Panc1 (cell line): ENCODE data around the gene C16orf89. TPM values are rescaled to one million over a fixed set of nuclear protein-coding genes. Genes with fewer than 3 reads are reported as not detected.

ENCODE experiments used
- ATAC-seq: fragments of 200-7000 bp; cut with Tn5 transposase; 2 replicates; pipeline ENCODE4 v1.9.1; 2020; ENCODE audit warnings: mild to moderate bottlenecking, moderate library complexity
- BruUV-seq: library from RNA; stranded (reverse); fragments of 400-500 nt; replicated peaks from 2 replicates; lab custom pipeline; 2021; lab: Mats Ljungman, UMichigan
- CTCF ChIA-PET: fragments of 300-600 bp; sonication (Branson Sonifier 250); formaldehyde crosslinking; loops from one replicate; lab custom pipeline; 2022; ENCODE audit warnings: antibody characterized with exemption; lab: Charles Lee
- POLR2A ChIA-PET: fragments of 300-600 bp; sonication (Branson Sonifier 250); formaldehyde crosslinking; loops from one replicate; lab custom pipeline; 2022; ENCODE audit warnings: antibody characterized with exemption; lab: Charles Lee
- DNase-seq: peaks from one replicate; pipeline ENCODE4 v3.0.0-alpha.2; 2010; ENCODE audit warnings: low read depth, low spot score
- H3K27ac ChIP-seq: 2 replicates; pipeline ENCODE4 v1.5.1; 2011; ENCODE audit warnings: mild to moderate bottlenecking, low read length, inconsistent platforms
- H3K27me3 ChIP-seq: fragments of 200-500 bp; sonication (Bioruptor generic); 2 replicates; pipeline ENCODE4 v1.6.0; 2014; ENCODE audit warnings: low read length, inconsistent platforms; ENCODE audit not compliant: control insufficient read depth, insufficient read depth
- H3K36me3 ChIP-seq: fragments of 200-500 bp; sonication (Bioruptor generic); 2 replicates; pipeline ENCODE4 v1.5.1; 2014; ENCODE audit warnings: inconsistent platforms, mild to moderate bottlenecking, low read length, moderate library complexity; ENCODE audit not compliant: control insufficient read depth, insufficient read depth
- H3K4me1 ChIP-seq: 2 replicates; pipeline ENCODE4 v1.5.1; 2011; ENCODE audit warnings: inconsistent platforms, mild to moderate bottlenecking, low read length, moderate library complexity; ENCODE audit not compliant: control insufficient read depth, insufficient read depth
- H3K4me3 ChIP-seq, 2 experiments: 2 replicates each; pipeline ENCODE4 v1.5.1; 2011 to 2012; ENCODE audit warnings: low read depth in 2 of 2, low read length in 2 of 2, mild to moderate bottlenecking in 2 of 2, inconsistent platforms in 1 of 2, moderate library complexity in 1 of 2
- H3K9me3 ChIP-seq: fragments of 200-500 bp; sonication (Bioruptor generic); 2 replicates; pipeline ENCODE4 v1.5.1; 2014; ENCODE audit warnings: low read depth, mild to moderate bottlenecking, inconsistent platforms, low read length, moderate library complexity; ENCODE audit not compliant: control insufficient read depth, insufficient read depth
- POLR2AphosphoS5 ChIP-seq: IDR thresholded peaks from 2 replicates; pipeline ENCODE4 v1.6.1; 2012; ENCODE audit warnings: mild to moderate bottlenecking, low read depth, low read length, moderate library complexity
- REST ChIP-seq, 2 experiments: IDR thresholded peaks; 2 replicates each; pipeline ENCODE4 v1.6.1; 2011 to 2012; ENCODE audit warnings: low read depth in 2 of 2, control low read depth in 1 of 2, low read length in 1 of 2, mild to moderate bottlenecking in 1 of 2, moderate library complexity in 1 of 2; ENCODE audit not compliant: insufficient read depth in 1 of 2
- SIN3A ChIP-seq: IDR thresholded peaks from 2 replicates; pipeline ENCODE4 v1.6.1; 2012; ENCODE audit warnings: low read depth, mild to moderate bottlenecking, low read length, moderate library complexity, borderline replicate concordance; ENCODE audit not compliant: insufficient read depth
- TCF7L2 ChIP-seq: IDR thresholded peaks from 2 replicates; pipeline ENCODE4 v1.6.1; 2011; ENCODE audit warnings: mild to moderate bottlenecking, low read depth, low read length, inconsistent platforms
- in situ Hi-C: cut with HindIII; loops from 2 replicates; pipeline ENCODE4 v1.10.0; 2016; ENCODE audit warnings: low sequenced_read_pairs, low pct_unique_long_range_greater_than_20kb
- intact Hi-C: fragments of 100-400 bp; cut with micrococcal nuclease; formaldehyde crosslinking; loops from one replicate; pipeline ENCODE4 v1.10.0; 2022; ENCODE audit not compliant: unreplicated experiment
- total RNA-seq: library from RNA; stranded (reverse); gene quantifications from one replicate; pipeline ENCODE4 v1.2.1, GENCODE V29; 2021; ENCODE audit not compliant: unreplicated experiment
- TF ChIP-seq, protein P1 (sequence below): fragments of 450-650 bp; IDR thresholded peaks from 2 replicates; pipeline ENCODE4 v1.5.1; 2017; ENCODE audit warnings: mild to moderate bottlenecking

Gene C16orf89
- total RNA-seq, 1 experiment from 2014 or later: not detected

DNA sequence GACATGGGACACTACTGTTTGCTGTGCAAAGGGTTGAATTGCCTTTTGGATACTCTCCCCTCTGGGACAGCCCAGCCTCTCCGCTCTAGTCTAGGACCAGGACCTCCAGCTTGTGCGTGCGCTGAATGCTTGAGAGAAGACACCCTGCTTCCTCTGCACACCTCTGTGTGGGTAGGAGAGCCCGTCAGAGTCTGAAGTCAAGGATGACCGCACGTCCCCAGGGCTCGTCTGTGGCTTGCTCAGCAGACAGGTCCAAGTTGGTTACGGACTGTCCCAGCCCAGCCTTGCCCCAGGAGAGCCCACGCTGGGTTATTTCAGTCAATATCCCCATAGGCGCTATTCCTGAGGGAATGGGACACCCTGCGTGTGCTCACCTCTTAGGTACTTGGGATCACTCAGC is 3.7 kb downstream of the C16orf89 start:
- ATAC-seq (no peak), DNase-seq (no peak)
- Histone ChIP-seq H3K9me3 (no peaks in the 10 kb centered on the region), H3K27ac (no peak overlapping the region), H3K4me3 (no peak overlapping the region), H3K36me3 (no peaks in the 10 kb centered on the region), H3K27me3 (no peaks in the 10 kb centered on the region; the same call in 1 of the 2 replicates), H3K4me1 (no peaks in the 10 kb centered on the region)
- BruUV-seq: no TSS peak
- CTCF ChIA-PET: no interaction called here
- in situ Hi-C loops (no loop called here), intact Hi-C loops (no loop called here)
- TF ChIP-seq POLR2AphosphoS5 (no peak), REST (IDR thresholded peaks at IDR 0.05; ENCODE audit: insufficient read depth in 1 of 2, low read depth in 2 of 2, low read length in 1 of 2) (no peak), TCF7L2 (no peak), SIN3A (no peak)
- TF ChIP-seq, protein P1, sequence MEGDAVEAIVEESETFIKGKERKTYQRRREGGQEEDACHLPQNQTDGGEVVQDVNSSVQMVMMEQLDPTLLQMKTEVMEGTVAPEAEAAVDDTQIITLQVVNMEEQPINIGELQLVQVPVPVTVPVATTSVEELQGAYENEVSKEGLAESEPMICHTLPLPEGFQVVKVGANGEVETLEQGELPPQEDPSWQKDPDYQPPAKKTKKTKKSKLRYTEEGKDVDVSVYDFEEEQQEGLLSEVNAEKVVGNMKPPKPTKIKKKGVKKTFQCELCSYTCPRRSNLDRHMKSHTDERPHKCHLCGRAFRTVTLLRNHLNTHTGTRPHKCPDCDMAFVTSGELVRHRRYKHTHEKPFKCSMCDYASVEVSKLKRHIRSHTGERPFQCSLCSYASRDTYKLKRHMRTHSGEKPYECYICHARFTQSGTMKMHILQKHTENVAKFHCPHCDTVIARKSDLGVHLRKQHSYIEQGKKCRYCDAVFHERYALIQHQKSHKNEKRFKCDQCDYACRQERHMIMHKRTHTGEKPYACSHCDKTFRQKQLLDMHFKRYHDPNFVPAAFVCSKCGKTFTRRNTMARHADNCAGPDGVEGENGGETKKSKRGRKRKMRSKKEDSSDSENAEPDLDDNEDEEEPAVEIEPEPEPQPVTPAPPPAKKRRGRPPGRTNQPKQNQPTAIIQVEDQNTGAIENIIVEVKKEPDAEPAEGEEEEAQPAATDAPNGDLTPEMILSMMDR: no peak
- POLR2A ChIA-PET: no interaction called here

DNA sequence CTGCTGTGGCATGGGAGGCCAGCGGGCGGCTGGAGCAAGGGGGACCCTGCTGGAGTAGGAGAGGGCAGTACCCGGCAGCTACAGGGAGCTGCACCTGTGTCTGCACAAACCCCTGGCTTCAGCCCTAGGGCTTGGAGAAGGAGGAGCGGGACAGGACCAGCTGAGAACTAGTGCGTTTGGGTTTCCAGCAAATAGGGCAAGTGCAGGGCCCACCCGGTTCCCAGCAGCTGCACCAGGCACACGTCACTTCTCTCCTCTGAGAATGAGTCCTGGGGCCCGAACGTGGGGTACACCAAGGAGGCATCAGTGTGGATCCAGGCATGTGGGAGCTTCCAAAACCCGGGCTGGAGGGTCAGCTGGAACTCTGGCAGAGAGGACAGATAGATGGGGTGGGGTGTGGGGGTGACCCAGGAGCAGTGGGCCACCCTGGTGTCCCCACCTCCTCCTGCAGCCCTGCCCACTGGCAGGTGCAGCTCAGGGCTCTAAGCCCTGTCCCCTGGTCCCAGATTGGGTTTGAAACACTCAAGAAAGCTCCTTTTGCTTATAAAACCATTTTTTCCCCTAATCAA is 5.6 kb downstream of the C16orf89 start:
- ATAC-seq (no peak), DNase-seq (no peak)
- Histone ChIP-seq H3K27me3 (no peaks in the 10 kb centered on the region; the same call in 1 of the 2 replicates), H3K36me3 (no peaks in the 10 kb centered on the region), H3K4me3 (no peak overlapping the region), H3K9me3 (no peaks in the 10 kb centered on the region), H3K4me1 (no peaks in the 10 kb centered on the region), H3K27ac (no peak overlapping the region)
- TF ChIP-seq SIN3A: no peak
- TF ChIP-seq, protein P1: no peak
- TF ChIP-seq POLR2AphosphoS5: no peak
- no peak for TF ChIP-seq TCF7L2
- no peak for TF ChIP-seq REST (IDR thresholded peaks at IDR 0.05; ENCODE audit: insufficient read depth in 1 of 2, low read depth in 2 of 2, low read length in 1 of 2)
- in situ Hi-C loops (no loop called here), intact Hi-C loops (no loop called here)
- BruUV-seq: no TSS peak
- ChIA-PET CTCF (no interaction called here), POLR2A (interaction anchor here (0.6 kb wide), 1 partner anchor 209 kb away, joined by 4 read pairs; no protein-coding TSS in a partner anchor)
